Measurements from ENCODE around the gene TEX14.

DNA sequence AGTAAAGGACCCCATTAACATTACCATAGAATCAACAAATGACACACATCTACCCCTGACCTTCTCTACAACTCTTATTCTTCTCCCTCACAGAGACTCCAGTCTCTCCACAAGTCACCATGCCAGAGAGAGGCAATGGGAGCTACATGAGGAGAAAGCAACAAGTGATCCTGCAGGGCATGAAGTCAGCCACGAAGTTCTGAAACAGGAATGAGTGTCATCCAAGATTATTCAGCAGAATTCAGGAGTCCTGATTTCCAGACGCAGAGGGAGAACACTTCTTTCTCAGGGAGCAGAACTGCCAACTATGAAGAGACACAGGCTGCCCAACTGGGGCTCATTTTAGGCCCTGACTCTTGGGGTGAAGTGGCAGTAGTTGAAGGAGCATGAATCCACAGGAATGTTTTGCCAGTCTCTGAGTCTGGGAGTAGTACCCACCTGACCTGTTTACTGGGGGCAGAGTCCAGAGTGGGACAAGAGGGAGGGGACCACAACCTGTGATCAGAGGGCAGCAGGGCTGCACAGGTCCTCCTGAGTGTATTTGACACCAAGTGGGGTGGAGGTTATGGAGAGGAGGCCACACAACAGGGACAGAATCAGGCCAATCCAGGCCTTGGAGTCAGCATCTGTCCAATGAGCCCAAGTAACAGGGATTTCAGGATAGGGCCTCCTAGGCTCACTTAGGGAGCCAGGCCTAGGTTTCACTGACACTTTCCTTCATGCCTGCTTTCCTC, 175.0 kb downstream of the TEX14 start:
- TF ChIP-seq, protein P1, sequence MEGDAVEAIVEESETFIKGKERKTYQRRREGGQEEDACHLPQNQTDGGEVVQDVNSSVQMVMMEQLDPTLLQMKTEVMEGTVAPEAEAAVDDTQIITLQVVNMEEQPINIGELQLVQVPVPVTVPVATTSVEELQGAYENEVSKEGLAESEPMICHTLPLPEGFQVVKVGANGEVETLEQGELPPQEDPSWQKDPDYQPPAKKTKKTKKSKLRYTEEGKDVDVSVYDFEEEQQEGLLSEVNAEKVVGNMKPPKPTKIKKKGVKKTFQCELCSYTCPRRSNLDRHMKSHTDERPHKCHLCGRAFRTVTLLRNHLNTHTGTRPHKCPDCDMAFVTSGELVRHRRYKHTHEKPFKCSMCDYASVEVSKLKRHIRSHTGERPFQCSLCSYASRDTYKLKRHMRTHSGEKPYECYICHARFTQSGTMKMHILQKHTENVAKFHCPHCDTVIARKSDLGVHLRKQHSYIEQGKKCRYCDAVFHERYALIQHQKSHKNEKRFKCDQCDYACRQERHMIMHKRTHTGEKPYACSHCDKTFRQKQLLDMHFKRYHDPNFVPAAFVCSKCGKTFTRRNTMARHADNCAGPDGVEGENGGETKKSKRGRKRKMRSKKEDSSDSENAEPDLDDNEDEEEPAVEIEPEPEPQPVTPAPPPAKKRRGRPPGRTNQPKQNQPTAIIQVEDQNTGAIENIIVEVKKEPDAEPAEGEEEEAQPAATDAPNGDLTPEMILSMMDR (IDR thresholded peaks at IDR 0.05), result no peak
- TF ChIP-seq POLR2A (IDR thresholded peaks at IDR 0.05) (no peak), POLR2AphosphoS5 (IDR thresholded peaks at IDR 0.05) (no peak)

All from breast epithelium (tissue), 3 donors.